ENCODE results near the gene APOL5. TPM values are rescaled to one million over a fixed set of nuclear protein-coding genes. Genes with fewer than 3 reads are reported as not detected.
"Not testable (repeated sequence)": the region's sequence is repeated elsewhere in the genome, so short reads cannot be mapped to it uniquely, and the experiment has no call there.

APOL5 gene
- total and polyA plus RNA-seq, 8 donors: 0.07 TPM; not detected in 7

DNA sequence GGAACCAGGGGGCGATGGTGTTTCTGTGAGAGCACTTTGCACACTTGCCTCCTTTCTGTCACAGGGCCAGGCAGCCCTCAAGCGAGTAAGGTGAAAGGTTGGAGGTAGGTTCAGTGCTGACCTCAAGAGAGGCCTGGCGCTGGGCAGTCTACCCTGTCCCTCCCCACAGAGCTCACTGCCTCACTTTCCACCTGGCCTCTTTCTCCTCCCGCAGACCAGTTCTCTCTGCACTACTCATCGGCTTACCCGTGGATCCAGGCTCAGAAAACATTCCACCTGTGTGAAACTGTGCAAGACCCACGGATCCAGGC lies 16.8 kb downstream of the APOL5 start:
- 71 to 79% methylated on average over 7 of the region's 7 CpGs for WGBS, 2 donors
- ATAC-seq (peak in 1 of 4 donors; percentile 8), FAIRE-seq (no peak), DNase-seq (no peak)
- Histone ChIP-seq H3K4me1 (peaks cover 9 to 19% (median 18%) of the 10 kb centered on the region in 3 donors), H3K9me3 (no peaks in the 10 kb centered on the region), H3K36me3 (no peaks in the 10 kb centered on the region), H3K27me3 (no peaks in the 10 kb centered on the region), H3K27ac (peak overlapping the region in 3 of 4 donors; percentile 15 to 24 (median 23)), H3K4me3 (no peak overlapping the region)
- intact Hi-C loops (cut with DNase I): no loop called here
- TF ChIP-seq, protein P1, sequence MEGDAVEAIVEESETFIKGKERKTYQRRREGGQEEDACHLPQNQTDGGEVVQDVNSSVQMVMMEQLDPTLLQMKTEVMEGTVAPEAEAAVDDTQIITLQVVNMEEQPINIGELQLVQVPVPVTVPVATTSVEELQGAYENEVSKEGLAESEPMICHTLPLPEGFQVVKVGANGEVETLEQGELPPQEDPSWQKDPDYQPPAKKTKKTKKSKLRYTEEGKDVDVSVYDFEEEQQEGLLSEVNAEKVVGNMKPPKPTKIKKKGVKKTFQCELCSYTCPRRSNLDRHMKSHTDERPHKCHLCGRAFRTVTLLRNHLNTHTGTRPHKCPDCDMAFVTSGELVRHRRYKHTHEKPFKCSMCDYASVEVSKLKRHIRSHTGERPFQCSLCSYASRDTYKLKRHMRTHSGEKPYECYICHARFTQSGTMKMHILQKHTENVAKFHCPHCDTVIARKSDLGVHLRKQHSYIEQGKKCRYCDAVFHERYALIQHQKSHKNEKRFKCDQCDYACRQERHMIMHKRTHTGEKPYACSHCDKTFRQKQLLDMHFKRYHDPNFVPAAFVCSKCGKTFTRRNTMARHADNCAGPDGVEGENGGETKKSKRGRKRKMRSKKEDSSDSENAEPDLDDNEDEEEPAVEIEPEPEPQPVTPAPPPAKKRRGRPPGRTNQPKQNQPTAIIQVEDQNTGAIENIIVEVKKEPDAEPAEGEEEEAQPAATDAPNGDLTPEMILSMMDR (IDR thresholded peaks at IDR 0.05): no peak

DNA sequence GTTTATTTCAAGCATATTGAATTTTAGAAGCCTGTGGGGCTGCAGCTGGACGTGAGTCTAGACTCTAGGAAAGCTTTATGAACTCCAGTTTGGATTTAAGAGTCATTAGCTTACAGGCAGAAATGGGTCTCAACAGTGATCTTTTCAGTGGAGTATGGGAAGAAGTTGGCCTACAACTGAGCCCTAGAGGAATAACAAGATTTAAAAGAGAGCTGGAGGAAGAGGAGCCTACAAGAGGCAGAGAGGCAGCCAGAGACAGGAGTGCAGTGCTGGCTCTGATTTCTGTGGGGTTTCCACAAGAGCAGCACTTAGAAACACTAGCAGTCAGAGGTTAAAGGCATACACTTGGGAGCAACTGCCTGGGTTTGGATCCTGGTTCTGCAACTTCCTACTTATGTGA lies 17.9 kb downstream of the APOL5 start:
- Histone ChIP-seq H3K27me3 (no peaks in the 10 kb centered on the region), H3K9me3 (no peaks in the 10 kb centered on the region), H3K36me3 (no peaks in the 10 kb centered on the region), H3K4me1 (peaks cover 9 to 19% (median 18%) of the 10 kb centered on the region in 3 donors), H3K4me3 (no peak overlapping the region), H3K27ac (no peak overlapping the region)
- ATAC-seq: no peak
- DNase-seq: no peak
- WGBS, 2 donors: 87 to 94% methylated on average over 1 of the region's 1 CpG
- TF ChIP-seq, protein P1 (IDR thresholded peaks at IDR 0.05): no peak
- no peak for FAIRE-seq
- intact Hi-C loops (cut with DNase I): no loop called here

DNA sequence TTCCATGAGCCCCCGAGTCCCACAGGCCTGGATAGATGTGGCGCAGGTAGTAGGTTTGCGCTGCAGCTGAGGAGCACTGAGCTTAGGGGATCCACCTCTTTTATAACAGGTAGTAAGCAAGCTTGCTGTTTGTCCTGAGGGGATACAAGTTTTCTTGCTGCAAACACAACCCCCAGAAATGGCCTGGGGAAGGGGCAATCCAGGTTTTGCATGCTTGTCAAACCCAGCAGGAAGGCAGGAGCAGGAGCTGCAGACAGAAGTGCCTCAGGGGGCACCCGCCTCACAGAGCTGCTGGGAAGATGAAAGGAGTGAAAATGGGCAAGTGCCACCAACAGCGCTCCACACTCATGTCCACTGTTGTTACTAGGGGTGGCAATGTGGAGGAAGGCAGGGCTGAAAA lies 18.5 kb downstream of the APOL5 start:
- no peak for ATAC-seq
- TF ChIP-seq, protein P1 (IDR thresholded peaks at IDR 0.05): no peak
- H3K4me3 ChIP-seq: no peak overlapping the region
- no peak overlapping the region for H3K27ac ChIP-seq
- no peaks in the 10 kb centered on the region for H3K9me3 ChIP-seq
- no peak for DNase-seq
- 98% methylated on average over 5 of the region's 5 CpGs for WGBS, 2 donors
- H3K36me3 ChIP-seq: no peaks in the 10 kb centered on the region
- intact Hi-C loops (cut with DNase I): no loop called here
- FAIRE-seq: no peak
- no peaks in the 10 kb centered on the region for H3K27me3 ChIP-seq
- peaks cover 9 to 19% (median 18%) of the 10 kb centered on the region in 3 donors for H3K4me1 ChIP-seq

GRCh38 chr22:35736701-35737100 lies 19.0 kb downstream of the APOL5 start:
- Histone ChIP-seq H3K4me1 (peaks cover 9 to 19% (median 18%) of the 10 kb centered on the region in 3 donors), H3K27me3 (no peaks in the 10 kb centered on the region), H3K36me3 (no peaks in the 10 kb centered on the region), H3K9me3 (no peaks in the 10 kb centered on the region), H3K4me3 (no peak overlapping the region), H3K27ac (no peak overlapping the region)
- intact Hi-C loops (cut with DNase I): no loop called here
- ATAC-seq (no peak), FAIRE-seq (no peak), DNase-seq (no peak)
- WGBS, 2 donors: 88 to 90% methylated on average over 12 of the region's 12 CpGs
- TF ChIP-seq, protein P1 (IDR thresholded peaks at IDR 0.05): no peak

DNA sequence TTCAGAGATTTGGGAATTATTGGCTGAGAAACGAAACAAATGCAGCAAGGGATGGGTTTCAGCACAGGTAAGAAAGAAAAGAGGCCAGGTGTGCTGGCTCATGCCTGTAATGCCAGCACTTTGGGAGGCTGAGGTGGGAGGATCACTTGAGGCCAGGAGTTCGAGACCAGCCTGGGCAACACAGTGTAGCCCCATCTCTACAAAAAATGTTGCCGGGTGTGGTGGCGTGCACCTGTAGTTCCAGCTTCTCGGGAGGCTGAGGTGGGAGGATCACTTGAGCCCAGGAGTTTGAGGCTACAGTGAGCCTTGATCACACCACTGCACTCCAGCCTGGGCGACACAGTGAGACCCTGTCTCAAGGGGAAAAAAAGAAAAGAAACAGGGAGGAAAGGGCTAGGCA lies 20.2 kb downstream of the APOL5 start:
- intact Hi-C loops (cut with DNase I); FAIRE-seq; H3K27ac ChIP-seq; H3K4me3 ChIP-seq; H3K36me3 ChIP-seq; H3K27me3 ChIP-seq; DNase-seq; H3K9me3 ChIP-seq; ATAC-seq: not testable (repeated sequence)
- WGBS, 2 donors: 97 to 99% methylated on average over 6 of the region's 6 CpGs
- H3K4me1 ChIP-seq: peaks cover 9 to 17% (median 16%) of the 10 kb centered on the region in 3 donors

All from pancreas (tissue), 10 donors.